ENCODE results near the gene P2RY6.

Gene P2RY6

DNA sequence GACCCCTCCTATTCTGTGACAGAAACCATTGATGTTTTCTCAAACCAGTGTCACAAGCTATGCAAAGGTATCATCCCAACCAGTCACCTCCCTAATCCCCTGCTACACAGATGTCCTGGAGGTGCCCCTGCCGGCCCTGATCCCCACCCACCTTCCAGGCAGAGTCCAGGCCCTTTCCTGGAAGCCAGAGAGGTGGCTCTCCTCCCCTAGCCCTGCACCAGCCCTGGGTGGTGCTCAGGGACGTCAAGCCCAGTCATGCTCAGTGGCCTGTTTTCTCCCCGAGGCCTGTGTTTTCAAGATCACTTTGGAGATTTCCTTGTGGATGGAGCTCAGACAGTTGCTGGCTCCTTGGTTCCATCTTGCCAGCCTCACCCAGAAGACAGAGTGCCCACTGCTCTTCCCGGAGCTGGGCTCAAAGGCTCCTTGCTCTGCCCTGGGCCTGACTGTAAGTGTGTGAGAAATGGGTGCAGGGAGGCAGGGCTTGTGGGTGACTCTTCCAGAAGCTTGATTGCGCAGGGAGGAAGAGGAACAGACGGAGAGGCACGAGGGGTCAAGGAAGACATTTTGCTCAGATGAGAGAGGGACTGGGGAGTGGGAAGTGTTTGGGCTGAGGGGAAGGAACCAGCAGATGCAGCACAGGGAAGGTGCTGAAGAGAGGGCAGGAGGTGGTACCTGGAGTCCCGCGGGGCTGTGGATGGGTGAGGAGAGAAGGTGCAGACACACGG, 11.3 kb downstream of the P2RY6 start:
- no peak overlapping the region for H3K4me3 ChIP-seq (ENCODE audit: low read length)
- no peak for DNase-seq (ENCODE audit: low read depth)
- no peak for TF ChIP-seq CTCF (conservative IDR thresholded peaks at IDR 0.05; ENCODE audit: low read length)

GRCh38 chr11:73284106-73284505, 12.0 kb downstream of the P2RY6 start:
- no peak for DNase-seq (ENCODE audit: low read depth)
- H3K4me3 ChIP-seq (ENCODE audit: low read length): no peak overlapping the region
- no peak for TF ChIP-seq CTCF (conservative IDR thresholded peaks at IDR 0.05; ENCODE audit: low read length)

- no peak for TF ChIP-seq CTCF (conservative IDR thresholded peaks at IDR 0.05; ENCODE audit: low read length)
- no peak overlapping the region for H3K4me3 ChIP-seq (ENCODE audit: low read length)
- no peak for DNase-seq (ENCODE audit: low read depth)
Observed at GRCh38 chr11:73285721-73286120, 13.6 kb downstream of the P2RY6 start.

- no peak for DNase-seq (ENCODE audit: low read depth)
- no peak for TF ChIP-seq CTCF (conservative IDR thresholded peaks at IDR 0.05; ENCODE audit: low read length)
- H3K4me3 ChIP-seq (ENCODE audit: low read length): no peak overlapping the region
Observed at GRCh38 chr11:73286240-73286810, 14.2 kb downstream of the P2RY6 start.

DNA sequence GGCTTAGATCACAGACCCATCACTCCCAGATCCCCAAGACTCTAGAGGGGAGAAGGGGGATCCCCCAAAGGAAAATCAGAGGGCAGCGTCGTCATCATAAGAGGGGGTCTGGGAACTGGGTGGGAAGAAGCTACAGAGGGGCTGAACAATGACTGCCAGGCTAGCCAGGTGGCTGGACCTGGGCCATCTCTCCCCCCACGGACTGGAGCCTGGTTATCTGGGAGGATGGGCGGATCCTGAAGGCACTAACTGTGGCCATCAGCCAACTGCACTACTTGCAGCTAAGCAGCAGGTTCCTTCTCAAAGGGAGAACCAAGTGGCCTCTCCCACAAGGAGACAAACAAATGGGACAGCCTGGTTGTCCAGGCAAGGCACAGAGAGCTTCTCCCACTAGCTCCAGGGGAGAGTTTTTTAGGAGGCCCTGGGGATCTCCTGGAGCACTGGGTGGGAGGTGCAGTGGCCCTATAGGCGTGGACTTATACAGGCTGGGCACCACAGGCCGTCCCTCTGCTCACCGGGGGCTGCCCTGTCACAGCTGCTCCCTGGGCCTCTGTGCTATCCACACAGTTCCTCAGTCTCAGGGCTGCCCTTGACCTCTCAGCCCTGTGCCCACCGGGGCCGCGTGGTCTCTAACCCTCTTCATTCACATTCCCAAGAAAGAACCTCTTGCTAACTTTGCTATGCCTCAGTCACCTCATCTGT, 15.4 kb downstream of the P2RY6 start:
- DNase-seq (ENCODE audit: low read depth): no peak
- H3K4me3 ChIP-seq (ENCODE audit: low read length): no peak overlapping the region
- no peak for TF ChIP-seq CTCF (conservative IDR thresholded peaks at IDR 0.05; ENCODE audit: low read length)

DNA sequence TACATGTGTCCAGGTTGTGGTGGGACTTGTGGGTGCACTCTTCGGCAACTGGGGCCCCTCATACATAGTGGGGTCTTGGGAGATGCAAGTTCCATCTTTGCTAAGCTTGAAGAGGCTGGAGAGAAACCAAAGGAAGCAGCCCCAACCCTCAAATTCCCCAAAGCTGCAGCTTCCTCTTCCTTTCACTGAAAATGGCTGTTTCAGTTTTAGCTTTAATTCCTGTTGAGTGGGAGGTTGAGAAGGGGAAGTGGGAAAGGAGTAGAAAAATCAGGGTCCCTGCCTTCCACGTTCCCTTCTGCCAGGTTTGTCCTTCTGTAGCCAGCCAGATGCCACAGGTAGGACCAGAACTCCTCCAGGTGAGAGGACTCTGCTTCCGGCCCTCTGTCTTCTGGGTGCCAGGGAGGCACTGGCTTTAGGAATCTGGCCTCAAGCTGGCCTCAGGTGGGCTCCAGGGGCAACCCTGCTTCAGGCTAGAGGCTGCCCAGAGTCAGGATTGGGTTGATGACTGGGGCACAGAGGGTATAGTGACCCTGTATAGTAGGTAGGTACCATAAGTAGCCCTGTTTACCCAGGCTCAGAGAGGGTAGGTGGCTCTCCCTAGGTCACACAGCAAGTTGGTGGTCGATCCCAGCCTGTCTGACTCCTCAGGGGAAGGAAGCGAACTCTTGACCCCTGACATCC, 16.2 kb downstream of the P2RY6 start:
- DNase-seq (ENCODE audit: low read depth): no peak
- TF ChIP-seq CTCF (conservative IDR thresholded peaks at IDR 0.05; ENCODE audit: low read length): no peak
- H3K4me3 ChIP-seq (ENCODE audit: low read length): no peak overlapping the region
